SH-SY5Y (cell line): ENCODE results near the gene CD81.

Experiments used
- GATA2 ChIP-seq: IDR thresholded peaks from 2 replicates; pipeline ENCODE4 v1.6.1; 2011; ENCODE audit warnings: mild to moderate bottlenecking, low read depth, low read length
- GATA3 ChIP-seq: IDR thresholded peaks from 2 replicates; pipeline ENCODE4 v1.6.1; 2011; ENCODE audit warnings: low read depth, mild to moderate bottlenecking, low read length, moderate library complexity

- no peak for TF ChIP-seq GATA3
- TF ChIP-seq GATA2: no peak
Measured at GRCh38 chr11:2406878-2407410, 29.8 kb downstream of the CD81 start.
